Esophagus muscularis mucosa (tissue), 4 donors: ENCODE measurements around the gene MAX. TPM values are rescaled to one million over a fixed set of nuclear protein-coding genes. Genes with fewer than 3 reads are reported as not detected.

ENCODE experiments used
- DNase-seq: peaks from one replicate; pipeline ENCODE4 v3.0.0-alpha.2; 2017; ENCODE audit errors: extremely low spot score
- H3K27ac ChIP-seq, 4 donors: fragments of 200-600 bp; sonication (generic); replicated peaks in 1 of 4; 1 replicate in 3 of 4; 2 replicates in 1 of 4; pipeline ENCODE4 v1.5.1; 2016 to 2019; ENCODE audit warnings: mild to moderate bottlenecking in 1 of 4
- H3K27me3 ChIP-seq, 4 donors: fragments of 200-600 bp; sonication (generic); one replicate each; pipeline versions ENCODE4 v1.5.1 to v1.6.0; 2016 to 2019
- H3K36me3 ChIP-seq, 4 donors: fragments of 200-600 bp; sonication (generic); one replicate each; pipeline ENCODE4 v1.5.1; 2016 to 2019
- H3K4me1 ChIP-seq, 4 donors: fragments of 200-600 bp; sonication (generic); one replicate each; pipeline ENCODE4 v1.5.1; 2016 to 2019
- H3K4me3 ChIP-seq, 4 donors: fragments of 200-600 bp; sonication (generic); 1 replicate in 2 of 4; 2 replicates in 2 of 4; pipeline ENCODE4 v1.5.1; 2016 to 2019; ENCODE audit warnings: mild to moderate bottlenecking in 4 of 4, moderate library complexity in 1 of 4
- H3K9me3 ChIP-seq, 4 donors: fragments of 200-600 bp; sonication (generic); 1 replicate in 3 of 4; 2 replicates in 1 of 4; pipeline ENCODE4 v1.5.1; 2016 to 2019
- CTCF ChIP-seq, 3 experiments: fragments of 200-600 bp in 2 of 3; fragments of 450-650 bp in 1 of 3; sonication (generic) in 2 of 3; IDR thresholded peaks; one replicate each; pipeline ENCODE4 v1.5.1; 2017 to 2019; ENCODE audit warnings: antibody characterized with exemption in 3 of 3, mild to moderate bottlenecking in 2 of 3, moderate library complexity in 1 of 3
- EP300 ChIP-seq: sonication (generic); formaldehyde crosslinking; IDR thresholded peaks from one replicate; pipeline ENCODE4 v1.6.1; 2017; ENCODE audit warnings: antibody characterized with exemption
- POLR2A ChIP-seq: fragments of 450-650 bp; IDR thresholded peaks from one replicate; pipeline ENCODE4 v1.6.1; 2017; ENCODE audit warnings: antibody characterized with exemption, moderate library complexity, mild to moderate bottlenecking, low read depth
- POLR2AphosphoS5 ChIP-seq, 2 donors: sonication (generic); formaldehyde crosslinking; IDR thresholded peaks; one replicate each; pipeline ENCODE4 v1.6.1; 2017; ENCODE audit warnings: antibody characterized with exemption in 2 of 2
- WGBS: methylation state at CpG from one replicate; pipeline ENCODE4 v1.1.5; 2018; 5-methylcytosine and 5-hydroxymethylcytosine counted together
- intact Hi-C: fragments of 100-400 bp; cut with DNase I; formaldehyde crosslinking; loops from one replicate; pipeline ENCODE4 v1.15.1; 2023
- total RNA-seq, 4 donors: library from RNA; depleted of rRNA; stranded (reverse); fragments of >200 nt; gene quantifications; one replicate each; pipeline versions ENCODE4 v1.1.0 to v1.2.1, GENCODE V29; 2016

Gene MAX
- total RNA-seq, 4 donors from 2014 or later = 69.3 to 88.0 (median 77.4) TPM

- intact Hi-C loops = no loop called here
- no peak for DNase-seq
- no peak overlapping the region for H3K27ac ChIP-seq
- H3K4me1 ChIP-seq = peaks cover 4 to 12% (median 10%) of the 10 kb centered on the region in 4 donors
- TF ChIP-seq EP300 (no peak), POLR2A (no peak), POLR2AphosphoS5 (IDR thresholded peaks at IDR 0.05) (no peak), CTCF (IDR thresholded peaks at IDR 0.05) (no peak)
- no peaks in the 10 kb centered on the region for H3K27me3 ChIP-seq
- no peaks in the 10 kb centered on the region for H3K9me3 ChIP-seq
- 89% methylated on average over 5 of the region's 5 CpGs for WGBS
- no peak overlapping the region for H3K4me3 ChIP-seq
- peaks cover 21 to 53% (median 34%) of the 10 kb centered on the region in 4 donors for H3K36me3 ChIP-seq
Measured at GRCh38 chr14:65045006-65045405, 57.3 kb downstream of the MAX start.

DNA sequence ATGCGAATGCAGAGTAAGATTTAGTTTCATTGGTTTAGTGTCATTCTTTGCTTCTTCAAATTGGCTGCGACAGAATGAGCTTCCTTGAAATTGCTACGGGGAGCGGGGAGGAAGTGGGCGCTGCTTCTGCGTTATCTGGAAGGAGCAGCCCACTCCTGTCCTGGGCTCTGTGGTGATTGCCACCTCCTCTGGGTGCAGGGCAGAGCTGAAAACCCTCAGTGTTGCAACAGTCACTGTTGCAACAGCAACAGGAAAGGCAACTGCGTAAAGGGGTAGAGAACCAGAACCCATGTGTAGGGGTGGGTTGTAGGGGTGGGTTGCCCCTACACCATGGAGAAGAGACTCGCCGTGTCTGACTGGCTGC is 57.7 kb downstream of the MAX start:
- TF ChIP-seq POLR2AphosphoS5 (IDR thresholded peaks at IDR 0.05) (no peak), CTCF (IDR thresholded peaks at IDR 0.05) (no peak), EP300 (no peak), POLR2A (no peak)
- Histone ChIP-seq H3K4me1 (peaks cover 4 to 12% (median 10%) of the 10 kb centered on the region in 4 donors), H3K27me3 (no peaks in the 10 kb centered on the region), H3K36me3 (peaks cover 21 to 56% (median 34%) of the 10 kb centered on the region in 4 donors), H3K4me3 (no peak overlapping the region), H3K9me3 (no peaks in the 10 kb centered on the region), H3K27ac (no peak overlapping the region)
- intact Hi-C loops = no loop called here
- no peak for DNase-seq
- WGBS = 82% methylated on average over 9 of the region's 9 CpGs

GRCh38 chr14:65043893-65044595 is 58.3 kb downstream of the MAX start:
- Histone ChIP-seq H3K27ac (no peak overlapping the region), H3K36me3 (peaks cover 21 to 57% (median 34%) of the 10 kb centered on the region in 4 donors), H3K4me3 (no peak overlapping the region), H3K9me3 (no peaks in the 10 kb centered on the region), H3K4me1 (peaks cover 4 to 12% (median 10%) of the 10 kb centered on the region in 4 donors), H3K27me3 (no peaks in the 10 kb centered on the region)
- DNase-seq = no peak
- TF ChIP-seq EP300 (no peak), CTCF (IDR thresholded peaks at IDR 0.05) (no peak), POLR2AphosphoS5 (IDR thresholded peaks at IDR 0.05) (no peak), POLR2A (no peak)
- intact Hi-C loops = no loop called here
- WGBS = 75% methylated on average over 8 of the region's 12 CpGs

- Histone ChIP-seq H3K27me3 (no peaks in the 10 kb centered on the region), H3K36me3 (peaks cover 21 to 52% (median 34%) of the 10 kb centered on the region in 4 donors), H3K27ac (no peak overlapping the region), H3K4me1 (peaks cover 4 to 7% (median 6%) of the 10 kb centered on the region in 4 donors), H3K9me3 (no peaks in the 10 kb centered on the region), H3K4me3 (no peak overlapping the region)
- intact Hi-C loops = no loop called here
- WGBS = 66% methylated on average over 8 of the region's 8 CpGs
- TF ChIP-seq EP300 (no peak), CTCF (IDR thresholded peaks at IDR 0.05) (no peak), POLR2A (no peak), POLR2AphosphoS5 (IDR thresholded peaks at IDR 0.05) (no peak)
- no peak for DNase-seq
Measured at GRCh38 chr14:65042731-65043372, 59.5 kb downstream of the MAX start.
